ENCODE results near the gene SYT9.

DNA sequence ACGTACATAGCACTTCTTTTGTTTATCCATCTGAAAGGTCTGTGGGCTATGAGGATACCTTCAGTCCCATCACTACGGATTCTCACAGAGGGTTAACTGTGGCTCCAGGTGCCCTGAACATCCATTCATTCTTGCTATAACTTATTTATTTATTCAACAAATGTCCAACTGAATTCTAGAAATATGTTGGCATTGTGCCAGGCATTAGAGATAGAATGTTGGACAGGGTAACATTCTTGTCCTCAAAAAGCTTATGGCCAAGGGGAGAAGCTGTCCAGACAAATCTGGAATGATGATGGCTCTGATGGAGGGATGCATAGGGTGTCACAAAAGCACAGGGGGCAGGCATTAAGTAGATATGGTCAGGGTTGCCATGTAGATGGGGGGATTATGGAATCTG, 242.0 kb downstream of the SYT9 start:
- TF ChIP-seq, protein P1, sequence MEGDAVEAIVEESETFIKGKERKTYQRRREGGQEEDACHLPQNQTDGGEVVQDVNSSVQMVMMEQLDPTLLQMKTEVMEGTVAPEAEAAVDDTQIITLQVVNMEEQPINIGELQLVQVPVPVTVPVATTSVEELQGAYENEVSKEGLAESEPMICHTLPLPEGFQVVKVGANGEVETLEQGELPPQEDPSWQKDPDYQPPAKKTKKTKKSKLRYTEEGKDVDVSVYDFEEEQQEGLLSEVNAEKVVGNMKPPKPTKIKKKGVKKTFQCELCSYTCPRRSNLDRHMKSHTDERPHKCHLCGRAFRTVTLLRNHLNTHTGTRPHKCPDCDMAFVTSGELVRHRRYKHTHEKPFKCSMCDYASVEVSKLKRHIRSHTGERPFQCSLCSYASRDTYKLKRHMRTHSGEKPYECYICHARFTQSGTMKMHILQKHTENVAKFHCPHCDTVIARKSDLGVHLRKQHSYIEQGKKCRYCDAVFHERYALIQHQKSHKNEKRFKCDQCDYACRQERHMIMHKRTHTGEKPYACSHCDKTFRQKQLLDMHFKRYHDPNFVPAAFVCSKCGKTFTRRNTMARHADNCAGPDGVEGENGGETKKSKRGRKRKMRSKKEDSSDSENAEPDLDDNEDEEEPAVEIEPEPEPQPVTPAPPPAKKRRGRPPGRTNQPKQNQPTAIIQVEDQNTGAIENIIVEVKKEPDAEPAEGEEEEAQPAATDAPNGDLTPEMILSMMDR (IDR thresholded peaks at IDR 0.05), result no peak
- TF ChIP-seq YY1 (IDR thresholded peaks at IDR 0.05; ENCODE audit: low read depth), result no peak
- no peak for TF ChIP-seq SMC3 (IDR thresholded peaks at IDR 0.05; ENCODE audit: low read depth, low read length)
- TF ChIP-seq GATA2 (CRISPR knock-in tag; IDR thresholded peaks at IDR 0.05), result no peak
- TF ChIP-seq FOSL2 (IDR thresholded peaks at IDR 0.05; ENCODE audit: borderline replicate concordance, low read depth), result no peak
- TF ChIP-seq RAD21 (IDR thresholded peaks at IDR 0.05; ENCODE audit: low read length), result no peak
- no peak for TF ChIP-seq EZH2phosphoT487 (IDR thresholded peaks at IDR 0.05; ENCODE audit: borderline replicate concordance, low read depth)
- no peak for TF ChIP-seq RFX5 (IDR thresholded peaks at IDR 0.05; ENCODE audit: low read length)
- TF ChIP-seq EP300 (IDR thresholded peaks at IDR 0.05; ENCODE audit: borderline replicate concordance in 1 of 2, low read depth in 1 of 2, low read length in 1 of 2), result no peak
- no peak for TF ChIP-seq JUND (IDR thresholded peaks at IDR 0.05)
- TF ChIP-seq GABPA (IDR thresholded peaks at IDR 0.05; ENCODE audit: low read depth), result no peak
- TF ChIP-seq, protein P2, sequence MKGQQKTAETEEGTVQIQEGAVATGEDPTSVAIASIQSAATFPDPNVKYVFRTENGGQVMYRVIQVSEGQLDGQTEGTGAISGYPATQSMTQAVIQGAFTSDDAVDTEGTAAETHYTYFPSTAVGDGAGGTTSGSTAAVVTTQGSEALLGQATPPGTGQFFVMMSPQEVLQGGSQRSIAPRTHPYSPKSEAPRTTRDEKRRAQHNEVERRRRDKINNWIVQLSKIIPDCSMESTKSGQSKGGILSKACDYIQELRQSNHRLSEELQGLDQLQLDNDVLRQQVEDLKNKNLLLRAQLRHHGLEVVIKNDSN (IDR thresholded peaks at IDR 0.05; ENCODE audit: borderline replicate concordance, low read depth), result no peak
